Measurements from ENCODE around the gene PI4KB.

GRCh38 chr1:151287341-151287699 is 39.9 kb downstream of the PI4KB start:
- TF ChIP-seq, protein P1, sequence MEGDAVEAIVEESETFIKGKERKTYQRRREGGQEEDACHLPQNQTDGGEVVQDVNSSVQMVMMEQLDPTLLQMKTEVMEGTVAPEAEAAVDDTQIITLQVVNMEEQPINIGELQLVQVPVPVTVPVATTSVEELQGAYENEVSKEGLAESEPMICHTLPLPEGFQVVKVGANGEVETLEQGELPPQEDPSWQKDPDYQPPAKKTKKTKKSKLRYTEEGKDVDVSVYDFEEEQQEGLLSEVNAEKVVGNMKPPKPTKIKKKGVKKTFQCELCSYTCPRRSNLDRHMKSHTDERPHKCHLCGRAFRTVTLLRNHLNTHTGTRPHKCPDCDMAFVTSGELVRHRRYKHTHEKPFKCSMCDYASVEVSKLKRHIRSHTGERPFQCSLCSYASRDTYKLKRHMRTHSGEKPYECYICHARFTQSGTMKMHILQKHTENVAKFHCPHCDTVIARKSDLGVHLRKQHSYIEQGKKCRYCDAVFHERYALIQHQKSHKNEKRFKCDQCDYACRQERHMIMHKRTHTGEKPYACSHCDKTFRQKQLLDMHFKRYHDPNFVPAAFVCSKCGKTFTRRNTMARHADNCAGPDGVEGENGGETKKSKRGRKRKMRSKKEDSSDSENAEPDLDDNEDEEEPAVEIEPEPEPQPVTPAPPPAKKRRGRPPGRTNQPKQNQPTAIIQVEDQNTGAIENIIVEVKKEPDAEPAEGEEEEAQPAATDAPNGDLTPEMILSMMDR (IDR thresholded peaks at IDR 0.05; ENCODE audit: insufficient read depth, low read length, poor library complexity, severe bottlenecking) = no peak
- no peak for TF ChIP-seq EZH2phosphoT487 (conservative IDR thresholded peaks at IDR 0.05; ENCODE audit: low read length)

Measured in SU-DHL-6 (cell line).